NOMO-1 (cell line): ENCODE measurements around the gene BCL2L12.

Experiments
- DNase-seq, 2 experiments: peaks; one replicate each; lab custom pipeline; 2025; ENCODE audit not compliant: unreplicated experiment in 2 of 2; lab: John Stamatoyannopoulos, UW

The BCL2L12 gene

GRCh38 chr19:49662011-49662410 is 3.7 kb upstream of the BCL2L12 start:
- DNase-seq: no peak

- DNase-seq: no peak
Measured at GRCh38 chr19:49663224-49663623, 2.5 kb upstream of the BCL2L12 start.

GRCh38 chr19:49664171-49665035 is 1.3 kb upstream of the BCL2L12 start:
- DNase-seq: peak; percentile 60 to 74

GRCh38 chr19:49665036-49665350 is 740 bp upstream of the BCL2L12 start:
- no peak for DNase-seq

GRCh38 chr19:49666120-49666444 is 349 bp downstream of the BCL2L12 start:
- no peak for DNase-seq

- DNase-seq: no peak
Measured at GRCh38 chr19:49667473-49667872, 1.7 kb downstream of the BCL2L12 start.

GRCh38 chr19:49669516-49669915 is 3.8 kb downstream of the BCL2L12 start:
- no peak for DNase-seq

GRCh38 chr19:49672131-49672919 is 6.6 kb downstream of the BCL2L12 start:
- DNase-seq: peak; percentile 54 to 65

GRCh38 chr19:49676136-49676783 is 10.5 kb downstream of the BCL2L12 start:
- DNase-seq: peak; percentile 82 to 87

- DNase-seq: peak; percentile 100
Measured at GRCh38 chr19:49676784-49677230, 11.1 kb downstream of the BCL2L12 start.

- no peak for DNase-seq
Measured at GRCh38 chr19:49677231-49677900, 11.6 kb downstream of the BCL2L12 start, which contains the start of gene PRMT1. PRMT1 (plus strand) TSS chr19:49677271; CDS start chr19:49677281, 10 bp downstream.

- DNase-seq: peak; percentile 47 to 73
Measured at GRCh38 chr19:49677901-49678674, 12.4 kb downstream of the BCL2L12 start.

- DNase-seq: no peak
Measured at GRCh38 chr19:49678985-49679770, 13.4 kb downstream of the BCL2L12 start.

GRCh38 chr19:49679771-49680413 is 14.2 kb downstream of the BCL2L12 start:
- DNase-seq: no peak

GRCh38 chr19:49680421-49681351 is 15.0 kb downstream of the BCL2L12 start:
- peak; percentile 80 to 95 for DNase-seq

- DNase-seq: no peak
Measured at GRCh38 chr19:49681830-49682229, 16.1 kb downstream of the BCL2L12 start.

- DNase-seq: no peak
Measured at GRCh38 chr19:49682274-49682673, 16.5 kb downstream of the BCL2L12 start.

GRCh38 chr19:49683814-49684250 is 18.1 kb downstream of the BCL2L12 start:
- DNase-seq: no peak
